Measurements from ENCODE around the gene TFCP2.

The TFCP2 gene

DNA sequence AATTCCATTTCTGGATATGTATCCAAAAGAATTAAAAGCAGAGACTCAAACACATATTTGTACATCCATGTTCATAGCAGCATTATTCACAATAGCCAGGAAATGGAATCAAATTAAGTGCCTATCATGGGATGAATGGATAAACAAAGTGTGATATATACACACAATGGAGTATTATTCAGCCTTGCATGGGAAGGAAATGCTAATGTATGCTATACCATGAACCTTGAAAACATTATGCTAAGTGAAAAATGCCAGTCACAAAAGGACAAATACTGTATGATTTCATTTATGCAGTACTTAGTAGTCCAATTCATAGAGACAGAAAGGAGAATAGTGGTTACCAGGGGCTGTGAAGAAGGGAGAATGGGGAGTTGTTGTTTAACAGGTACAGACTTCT is 57.4 kb downstream of the TFCP2 start:
- Histone ChIP-seq H3F3A (ENCODE audit: low read depth) (no peaks in the 10 kb centered on the region), H3K9ac (ENCODE audit: low read depth, low read length, poor library complexity, severe bottlenecking) (no peak overlapping the region), H3K79me2 (ENCODE audit: insufficient read depth, low read length) (no peaks in the 10 kb centered on the region), H3K4me1 (ENCODE audit: insufficient read depth, low read length, poor library complexity, severe bottlenecking) (no peaks in the 10 kb centered on the region), H3K4me2 (ENCODE audit: low read depth, low read length, poor library complexity, severe bottlenecking) (no peak overlapping the region), H4K20me1 (ENCODE audit: insufficient read depth, low read length, poor library complexity, severe bottlenecking) (no peaks in the 10 kb centered on the region), H3K9me2 (replicated peaks; ENCODE audit: low read depth, low read length) (no peaks in the 10 kb centered on the region), H3K36me3 (ENCODE audit: insufficient read depth, low read length) (no peaks in the 10 kb centered on the region), H3K4me3 (ENCODE audit: low read length, poor library complexity, severe bottlenecking) (no peak overlapping the region), H3K27me3 (ENCODE audit: insufficient read depth, low read length, poor library complexity, severe bottlenecking) (no peaks in the 10 kb centered on the region), H3K9me3 (ENCODE audit: insufficient read depth, low read depth, low read length) (no peaks in the 10 kb centered on the region), H2AFZ (ENCODE audit: low read length) (no peak overlapping the region)
- TF ChIP-seq EZH2phosphoT487 (IDR thresholded peaks at IDR 0.05; ENCODE audit: borderline replicate concordance): no peak
- TF ChIP-seq, protein P1, sequence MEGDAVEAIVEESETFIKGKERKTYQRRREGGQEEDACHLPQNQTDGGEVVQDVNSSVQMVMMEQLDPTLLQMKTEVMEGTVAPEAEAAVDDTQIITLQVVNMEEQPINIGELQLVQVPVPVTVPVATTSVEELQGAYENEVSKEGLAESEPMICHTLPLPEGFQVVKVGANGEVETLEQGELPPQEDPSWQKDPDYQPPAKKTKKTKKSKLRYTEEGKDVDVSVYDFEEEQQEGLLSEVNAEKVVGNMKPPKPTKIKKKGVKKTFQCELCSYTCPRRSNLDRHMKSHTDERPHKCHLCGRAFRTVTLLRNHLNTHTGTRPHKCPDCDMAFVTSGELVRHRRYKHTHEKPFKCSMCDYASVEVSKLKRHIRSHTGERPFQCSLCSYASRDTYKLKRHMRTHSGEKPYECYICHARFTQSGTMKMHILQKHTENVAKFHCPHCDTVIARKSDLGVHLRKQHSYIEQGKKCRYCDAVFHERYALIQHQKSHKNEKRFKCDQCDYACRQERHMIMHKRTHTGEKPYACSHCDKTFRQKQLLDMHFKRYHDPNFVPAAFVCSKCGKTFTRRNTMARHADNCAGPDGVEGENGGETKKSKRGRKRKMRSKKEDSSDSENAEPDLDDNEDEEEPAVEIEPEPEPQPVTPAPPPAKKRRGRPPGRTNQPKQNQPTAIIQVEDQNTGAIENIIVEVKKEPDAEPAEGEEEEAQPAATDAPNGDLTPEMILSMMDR (conservative IDR thresholded peaks at IDR 0.05; ENCODE audit: low read length): no peak

DNA sequence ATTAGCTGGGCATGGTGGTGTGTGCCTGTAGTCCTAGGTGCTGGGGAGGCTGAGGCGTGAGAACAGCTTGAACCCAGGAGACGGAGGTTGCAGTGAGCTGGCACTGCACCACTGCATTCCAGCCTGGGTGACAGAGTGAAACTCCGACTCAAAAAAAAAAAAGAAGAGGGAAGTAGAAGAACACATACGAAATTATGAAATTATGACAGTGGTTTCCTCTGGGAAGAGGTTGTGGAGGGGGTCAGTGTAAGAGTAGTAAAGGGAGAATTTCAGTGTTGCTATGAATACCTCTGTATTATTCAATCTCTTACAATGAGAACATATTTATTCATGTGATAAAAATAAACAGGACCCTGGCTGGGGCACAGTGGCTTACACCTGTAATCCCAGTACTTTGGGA is 64.8 kb downstream of the TFCP2 start:
- H3K9me2 ChIP-seq (replicated peaks; ENCODE audit: low read depth, low read length): no peaks in the 10 kb centered on the region
- H3K36me3 ChIP-seq (ENCODE audit: insufficient read depth, low read length): no peaks in the 10 kb centered on the region
- no peaks in the 10 kb centered on the region for H3K27me3 ChIP-seq (ENCODE audit: insufficient read depth, low read length, poor library complexity, severe bottlenecking)
- no peak overlapping the region for H3K9ac ChIP-seq (ENCODE audit: low read depth, low read length, poor library complexity, severe bottlenecking)
- H3K79me2 ChIP-seq (ENCODE audit: insufficient read depth, low read length): no peaks in the 10 kb centered on the region
- H3F3A ChIP-seq (ENCODE audit: low read depth): no peaks in the 10 kb centered on the region
- H4K20me1 ChIP-seq (ENCODE audit: insufficient read depth, low read length, poor library complexity, severe bottlenecking): no peaks in the 10 kb centered on the region
- H3K4me2 ChIP-seq (ENCODE audit: low read depth, low read length, poor library complexity, severe bottlenecking): no peak overlapping the region
- no peak overlapping the region for H3K4me3 ChIP-seq (ENCODE audit: low read length, poor library complexity, severe bottlenecking)
- H2AFZ ChIP-seq (ENCODE audit: low read length): no peak overlapping the region
- TF ChIP-seq, protein P1 (conservative IDR thresholded peaks at IDR 0.05; ENCODE audit: low read length): no peak
- TF ChIP-seq EZH2phosphoT487 (IDR thresholded peaks at IDR 0.05; ENCODE audit: borderline replicate concordance): no peak
- no peaks in the 10 kb centered on the region for H3K9me3 ChIP-seq (ENCODE audit: insufficient read depth, low read depth, low read length)
- peaks cover 10% of the 10 kb centered on the region for H3K4me1 ChIP-seq (ENCODE audit: insufficient read depth, low read length, poor library complexity, severe bottlenecking)

DNA sequence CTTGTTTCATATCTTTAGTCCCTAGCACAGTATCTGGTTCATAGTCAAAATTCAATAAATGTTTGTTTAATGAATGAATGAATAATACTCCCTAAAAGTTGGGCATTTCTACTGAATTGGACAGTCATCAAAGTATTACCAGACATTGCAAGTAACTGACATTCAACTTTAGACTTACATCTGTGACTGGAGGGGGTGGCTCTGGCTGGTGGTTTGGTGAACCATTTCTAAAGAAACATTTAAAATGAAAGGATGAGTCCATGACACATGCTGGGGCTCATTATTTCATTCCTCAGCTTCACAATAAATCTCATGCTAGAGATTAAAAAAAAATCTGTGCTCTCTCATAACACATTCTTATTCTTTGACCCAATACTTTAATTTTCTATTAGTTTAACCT is 69.0 kb downstream of the TFCP2 start:
- no peak for TF ChIP-seq EZH2phosphoT487 (IDR thresholded peaks at IDR 0.05; ENCODE audit: borderline replicate concordance)
- TF ChIP-seq, protein P1 (conservative IDR thresholded peaks at IDR 0.05; ENCODE audit: low read length): no peak
- H3K4me1 ChIP-seq (ENCODE audit: insufficient read depth, low read length, poor library complexity, severe bottlenecking): peaks cover 10% of the 10 kb centered on the region
- no peak overlapping the region for H3K4me3 ChIP-seq (ENCODE audit: low read length, poor library complexity, severe bottlenecking)
- no peaks in the 10 kb centered on the region for H3K79me2 ChIP-seq (ENCODE audit: insufficient read depth, low read length)
- H3K9ac ChIP-seq (ENCODE audit: low read depth, low read length, poor library complexity, severe bottlenecking): no peak overlapping the region
- no peaks in the 10 kb centered on the region for H4K20me1 ChIP-seq (ENCODE audit: insufficient read depth, low read length, poor library complexity, severe bottlenecking)
- H2AFZ ChIP-seq (ENCODE audit: low read length): 0 out of 2 replicates have a peak overlapping the region, but pooled peaks have one; percentile 11
- H3K9me3 ChIP-seq (ENCODE audit: insufficient read depth, low read depth, low read length): no peaks in the 10 kb centered on the region
- no peaks in the 10 kb centered on the region for H3K9me2 ChIP-seq (replicated peaks; ENCODE audit: low read depth, low read length)
- H3K27me3 ChIP-seq (ENCODE audit: insufficient read depth, low read length, poor library complexity, severe bottlenecking): no peaks in the 10 kb centered on the region
- H3K4me2 ChIP-seq (ENCODE audit: low read depth, low read length, poor library complexity, severe bottlenecking): no peak overlapping the region
- no peaks in the 10 kb centered on the region for H3K36me3 ChIP-seq (ENCODE audit: insufficient read depth, low read length)
- H3F3A ChIP-seq (ENCODE audit: low read depth): no peaks in the 10 kb centered on the region

Measured in Loucy (cell line).